HEK293 (cell line): ENCODE results near the gene ARL14EP.

Experiments used
- CTCF ChIP-seq: fragments of 450-650 bp; formaldehyde crosslinking; IDR thresholded peaks from 2 replicates; pipeline ENCODE4 v1.5.1; 2016; ENCODE audit warnings: missing biosample characterization, missing genetic modification characterization
- REST ChIP-seq: fragments of 450-650 bp; formaldehyde crosslinking; IDR thresholded peaks from 2 replicates; pipeline ENCODE4 v1.5.1; 2016; ENCODE audit warnings: missing biosample characterization, missing genetic modification characterization
- SCRT2 ChIP-seq: fragments of 450-650 bp; formaldehyde crosslinking; IDR thresholded peaks from 2 replicates; pipeline ENCODE4 v1.5.1; 2016; ENCODE audit warnings: missing biosample characterization, missing genetic modification characterization

- TF ChIP-seq CTCF: no peak
- no peak for TF ChIP-seq REST (tag by site-specific recombination)
- no peak for TF ChIP-seq SCRT2 (tag by site-specific recombination)
Observed at GRCh38 chr11:30295178-30295885, 27.6 kb upstream of the ARL14EP start.
